Brain microvascular endothelial cell (primary cell): Measurements from ENCODE around the gene PPM1F.

Experiments used
- DNase-seq: peaks from one replicate; pipeline ENCODE4 v3.0.0-alpha.2; 2020
- H3K27ac ChIP-seq: fragments of 250-450 bp; sonication (Bioruptor Pico); 2 replicates; pipeline ENCODE4 v1.5.1; 2020; ENCODE audit warnings: mild to moderate bottlenecking, moderate library complexity
- H3K27me3 ChIP-seq: fragments of 250-450 bp; sonication (Bioruptor Pico); replicated peaks from 2 replicates; pipeline ENCODE4 v1.5.1; 2020; ENCODE audit warnings: mild to moderate bottlenecking
- H3K36me3 ChIP-seq: fragments of 250-450 bp; sonication (Bioruptor Pico); replicated peaks from 2 replicates; pipeline ENCODE4 v1.5.1; 2020; ENCODE audit warnings: mild to moderate bottlenecking
- H3K4me3 ChIP-seq: 2 replicates; pipeline ENCODE4 v1.5.1; 2011; ENCODE audit warnings: low read depth, mild to moderate bottlenecking, control low read depth, low read length, moderate library complexity
- in situ Hi-C: cut with HindIII; loops from 2 replicates; pipeline ENCODE4 v1.10.0; 2017; ENCODE audit warnings: low sequenced_read_pairs, low pct_ligation_motif_present
- TF ChIP-seq, protein P1 (sequence below): IDR thresholded peaks from 2 replicates; pipeline ENCODE4 v1.5.1; 2011; ENCODE audit warnings: low read depth, mild to moderate bottlenecking, moderate library complexity, low read length, control low read depth, inconsistent platforms; ENCODE audit errors: missing control alignments

PPM1F gene

DNA sequence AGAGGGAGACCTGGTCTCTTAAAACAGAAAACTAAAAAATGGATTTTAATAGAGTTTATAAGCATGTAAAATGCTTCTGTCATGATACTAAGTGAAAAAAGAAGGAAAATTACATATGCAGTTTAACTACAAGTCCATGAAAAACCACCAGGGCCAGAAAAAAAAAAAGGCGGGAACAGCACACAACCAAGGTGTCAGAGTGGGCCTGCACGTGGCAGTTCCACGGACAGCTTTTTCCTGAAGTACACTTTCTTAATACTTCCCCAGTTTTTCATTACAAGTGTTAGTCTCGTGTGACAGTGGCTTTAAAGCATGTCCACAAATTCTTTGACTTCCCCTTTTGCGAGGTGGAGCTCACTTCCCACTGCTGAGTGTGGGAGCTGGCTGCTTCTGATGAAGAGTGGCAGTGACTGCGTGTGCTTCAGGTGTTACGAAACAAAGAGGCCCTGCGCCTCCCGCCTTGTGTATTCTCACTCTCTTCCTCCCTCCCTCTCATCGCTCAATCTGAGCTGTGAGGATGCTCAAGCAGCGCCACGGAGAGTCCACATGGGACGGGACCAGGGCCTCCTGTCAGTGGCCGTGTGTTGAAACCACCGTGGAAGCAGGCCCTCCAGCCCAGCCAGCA, 16.4 kb downstream of the PPM1F start:
- in situ Hi-C loops, result loop anchor here (25.0 kb wide), 1 partner anchor 224 kb away; no protein-coding TSS in a partner anchor
- Histone ChIP-seq H3K4me3 (no peak overlapping the region), H3K36me3 (peaks cover 27% of the 10 kb centered on the region), H3K27ac (peak overlapping the region; percentile 79), H3K27me3 (no peaks in the 10 kb centered on the region)
- TF ChIP-seq, protein P1, sequence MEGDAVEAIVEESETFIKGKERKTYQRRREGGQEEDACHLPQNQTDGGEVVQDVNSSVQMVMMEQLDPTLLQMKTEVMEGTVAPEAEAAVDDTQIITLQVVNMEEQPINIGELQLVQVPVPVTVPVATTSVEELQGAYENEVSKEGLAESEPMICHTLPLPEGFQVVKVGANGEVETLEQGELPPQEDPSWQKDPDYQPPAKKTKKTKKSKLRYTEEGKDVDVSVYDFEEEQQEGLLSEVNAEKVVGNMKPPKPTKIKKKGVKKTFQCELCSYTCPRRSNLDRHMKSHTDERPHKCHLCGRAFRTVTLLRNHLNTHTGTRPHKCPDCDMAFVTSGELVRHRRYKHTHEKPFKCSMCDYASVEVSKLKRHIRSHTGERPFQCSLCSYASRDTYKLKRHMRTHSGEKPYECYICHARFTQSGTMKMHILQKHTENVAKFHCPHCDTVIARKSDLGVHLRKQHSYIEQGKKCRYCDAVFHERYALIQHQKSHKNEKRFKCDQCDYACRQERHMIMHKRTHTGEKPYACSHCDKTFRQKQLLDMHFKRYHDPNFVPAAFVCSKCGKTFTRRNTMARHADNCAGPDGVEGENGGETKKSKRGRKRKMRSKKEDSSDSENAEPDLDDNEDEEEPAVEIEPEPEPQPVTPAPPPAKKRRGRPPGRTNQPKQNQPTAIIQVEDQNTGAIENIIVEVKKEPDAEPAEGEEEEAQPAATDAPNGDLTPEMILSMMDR, result no peak
- DNase-seq, result no peak

DNA sequence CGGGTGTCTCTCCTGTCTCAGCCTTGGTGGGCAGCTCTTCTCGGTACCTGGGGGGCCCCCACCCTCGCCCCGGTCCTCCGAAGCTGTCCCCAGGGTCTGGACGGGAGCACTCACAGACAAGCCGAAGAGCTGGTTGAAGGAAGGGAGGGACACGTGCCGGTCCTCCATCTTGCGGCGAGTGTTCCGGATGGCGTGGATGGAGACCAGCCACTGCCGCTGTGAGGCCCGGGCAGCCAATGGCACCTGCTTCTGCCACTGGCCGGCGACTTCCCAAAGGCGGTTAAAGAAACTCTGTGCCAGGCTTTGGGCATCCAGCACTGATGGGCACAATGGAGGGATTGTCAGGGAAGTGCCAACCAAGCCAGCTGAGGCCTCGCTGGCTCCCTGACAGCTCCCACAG, 18.7 kb downstream of the PPM1F start:
- no peak for DNase-seq
- H3K36me3 ChIP-seq, result peaks cover 51% of the 10 kb centered on the region
- H3K27ac ChIP-seq, result no peak overlapping the region
- H3K4me3 ChIP-seq, result no peak overlapping the region
- in situ Hi-C loops, result loop anchor here (25.0 kb wide), 1 partner anchor 222 kb away; no protein-coding TSS in a partner anchor
- H3K27me3 ChIP-seq, result no peaks in the 10 kb centered on the region
- TF ChIP-seq, protein P1, result no peak

DNA sequence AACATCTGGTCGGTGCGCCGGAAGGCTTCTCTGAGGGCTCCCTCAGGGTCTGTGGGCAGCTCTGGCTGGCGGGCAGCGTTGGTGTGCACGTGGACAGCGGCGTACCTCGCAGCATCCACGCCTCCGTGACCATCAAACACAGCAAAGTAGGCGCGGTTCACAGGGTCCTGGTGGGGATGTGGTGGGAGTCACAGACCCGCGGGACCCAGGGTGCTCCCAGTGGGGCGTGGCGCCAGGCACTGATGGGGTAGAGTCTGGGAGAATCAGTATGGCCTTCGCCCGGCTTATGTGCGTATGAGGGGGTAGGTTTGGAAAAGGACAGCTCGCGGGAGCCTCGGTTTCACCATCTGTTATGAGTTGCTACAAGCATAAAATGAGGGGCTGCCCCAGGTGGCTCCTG, 19.2 kb downstream of the PPM1F start:
- TF ChIP-seq, protein P1, result no peak
- Histone ChIP-seq H3K4me3 (no peak overlapping the region), H3K27me3 (no peaks in the 10 kb centered on the region), H3K36me3 (peaks cover 56% of the 10 kb centered on the region), H3K27ac (no peak overlapping the region)
- in situ Hi-C loops, result loop anchor here (25.0 kb wide), 1 partner anchor 221 kb away; no protein-coding TSS in a partner anchor
- no peak for DNase-seq

DNA sequence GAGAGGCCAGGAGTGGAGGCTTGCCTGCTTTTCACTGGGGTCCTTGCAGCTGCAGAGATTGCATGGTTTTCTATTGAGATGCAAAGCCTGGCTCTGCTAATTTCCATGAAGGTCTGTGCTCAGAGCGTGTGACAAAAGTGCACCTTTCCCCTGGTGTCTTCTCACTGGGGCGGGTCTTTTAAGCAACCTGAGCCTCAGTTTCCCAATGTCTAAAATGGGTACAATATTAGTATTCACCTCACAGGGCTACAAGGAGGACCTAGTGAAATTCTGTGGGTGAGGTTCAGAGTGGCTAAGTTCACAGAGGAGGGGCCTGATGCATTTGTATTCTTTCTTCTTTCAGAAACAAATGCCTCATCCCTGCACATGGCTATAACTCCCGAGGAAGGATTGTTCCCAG, 20.3 kb downstream of the PPM1F start:
- TF ChIP-seq, protein P1, result no peak
- H3K27ac ChIP-seq, result no peak overlapping the region
- in situ Hi-C loops, result loop anchor here (25.0 kb wide), 1 partner anchor 220 kb away; no protein-coding TSS in a partner anchor
- no peaks in the 10 kb centered on the region for H3K27me3 ChIP-seq
- no peak overlapping the region for H3K4me3 ChIP-seq
- peaks cover 59% of the 10 kb centered on the region for H3K36me3 ChIP-seq
- DNase-seq, result no peak

DNA sequence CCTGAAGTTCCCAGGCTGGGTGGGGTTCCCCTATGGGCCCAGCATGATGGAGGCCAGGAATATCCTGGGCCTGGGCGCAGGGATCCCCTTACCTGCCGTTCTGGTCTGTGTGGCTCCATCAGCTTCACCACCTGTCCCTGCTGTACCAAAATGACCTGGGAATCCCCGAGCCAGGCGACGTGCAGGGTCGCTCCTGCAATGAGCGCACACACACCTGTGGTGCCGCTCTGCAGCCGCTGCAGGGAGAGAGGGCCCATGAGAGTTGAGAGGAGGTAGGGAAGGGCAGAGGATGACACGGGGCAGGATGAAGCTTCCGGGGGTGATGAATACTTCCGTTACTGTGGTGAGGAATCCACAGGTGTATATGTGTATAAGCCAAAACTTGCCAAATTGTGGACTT, 21.6 kb downstream of the PPM1F start:
- H3K36me3 ChIP-seq, result peaks cover 56% of the 10 kb centered on the region

More for the DNA sequence above, 21.6 kb downstream of the PPM1F start:
- H3K4me3 ChIP-seq, result no peak overlapping the region
- H3K27me3 ChIP-seq, result no peaks in the 10 kb centered on the region
- TF ChIP-seq, protein P1, result no peak
- DNase-seq, result no peak
- no peak overlapping the region for H3K27ac ChIP-seq
- in situ Hi-C loops, result loop anchor here (25.0 kb wide), 1 partner anchor 219 kb away; no protein-coding TSS in a partner anchor
